GM19455 (cell line): Measurements from ENCODE around the gene CDK5RAP2.
"Not testable (repeated sequence)": the region's sequence is repeated elsewhere in the genome, so short reads cannot be mapped to it uniquely, and the experiment has no call there.

Experiments
- ATAC-seq: cut with Tn5 transposase; IDR thresholded peaks from one replicate; pipeline ENCODE4 v1.9.1; 2021; ENCODE audit not compliant: unreplicated experiment

The CDK5RAP2 gene

DNA sequence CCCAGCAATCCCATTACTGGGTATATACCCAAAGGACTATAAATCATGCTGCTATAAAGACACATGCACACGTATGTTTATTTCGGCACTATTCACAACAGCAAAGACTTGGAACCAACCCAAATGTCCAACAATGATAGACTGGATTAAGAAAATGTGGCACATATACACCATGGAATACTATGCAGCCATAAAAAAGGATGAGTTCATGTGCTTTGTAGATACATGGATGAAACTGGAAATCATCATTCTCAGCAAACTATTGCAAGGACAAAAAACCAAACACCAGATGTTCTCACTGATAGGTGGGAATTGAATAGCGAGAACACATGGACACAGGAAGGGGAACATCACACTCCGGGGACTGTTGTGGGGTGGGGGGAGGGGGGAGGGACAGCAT lies 64.0 kb downstream of the CDK5RAP2 start:
- not testable (repeated sequence) for ATAC-seq

DNA sequence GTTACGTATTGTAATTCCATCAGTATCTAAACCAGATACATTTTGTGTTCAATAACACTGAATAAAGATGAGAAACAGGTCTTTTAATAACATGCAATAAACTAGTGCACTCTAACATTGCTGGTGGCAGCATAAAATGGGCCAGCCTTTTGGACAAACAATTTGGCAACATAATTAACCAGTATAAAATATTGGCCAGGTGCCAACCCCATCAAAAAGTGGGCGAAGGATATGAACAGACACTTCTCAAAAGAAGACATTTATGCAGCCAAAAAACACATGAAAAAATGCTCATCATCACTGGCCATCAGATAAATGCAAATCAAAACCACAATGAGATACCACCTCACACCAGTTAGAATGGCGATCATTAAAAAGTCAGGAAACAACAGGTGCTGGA lies 64.5 kb downstream of the CDK5RAP2 start:
- not testable (repeated sequence) for ATAC-seq

DNA sequence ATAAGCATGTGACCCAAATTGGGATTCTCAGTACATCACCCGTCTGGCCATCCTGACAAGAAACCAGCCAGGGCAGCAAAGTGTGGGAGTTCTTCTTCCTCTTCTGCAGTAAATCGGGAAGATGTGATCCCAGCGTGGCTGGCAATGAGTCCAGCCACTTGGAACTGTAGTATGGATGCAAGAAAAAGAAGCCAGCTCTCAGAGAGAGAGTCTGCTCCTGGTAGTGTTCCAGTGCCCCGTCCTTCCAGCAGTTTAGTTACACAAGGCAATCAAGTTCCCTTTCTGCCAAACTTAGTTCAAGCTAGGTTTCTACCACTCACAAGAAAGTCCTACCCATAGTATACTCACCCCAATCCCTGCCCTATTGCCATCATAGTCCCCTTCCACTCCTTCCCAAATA lies 65.6 kb downstream of the CDK5RAP2 start:
- ATAC-seq, result no peak

DNA sequence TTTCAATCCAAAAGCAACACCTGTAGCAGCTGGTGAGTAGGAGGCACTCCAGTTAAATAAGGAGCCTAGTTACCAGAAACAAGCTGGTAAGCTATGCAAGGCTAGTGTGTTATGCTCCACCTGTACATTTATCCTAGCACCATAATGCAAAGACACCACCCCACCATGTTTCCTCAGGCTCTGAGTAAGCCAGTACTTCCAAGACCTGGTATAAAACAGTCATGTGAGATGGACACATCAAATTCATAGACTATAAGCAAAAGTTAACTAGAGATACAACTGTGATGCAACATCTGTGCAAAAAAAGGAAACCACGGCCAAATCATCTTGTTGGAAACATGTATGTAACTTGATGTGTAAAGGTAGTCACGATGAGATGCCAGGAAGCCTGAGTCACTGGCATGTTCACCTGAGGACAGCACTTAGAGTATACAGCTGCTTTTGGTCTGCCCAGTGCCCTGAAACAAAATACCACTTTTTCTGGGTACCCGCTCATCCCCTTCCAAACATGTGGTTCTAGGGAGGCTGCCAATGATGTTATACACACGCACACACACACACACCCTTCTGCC lies 66.1 kb downstream of the CDK5RAP2 start:
- no peak for ATAC-seq

DNA sequence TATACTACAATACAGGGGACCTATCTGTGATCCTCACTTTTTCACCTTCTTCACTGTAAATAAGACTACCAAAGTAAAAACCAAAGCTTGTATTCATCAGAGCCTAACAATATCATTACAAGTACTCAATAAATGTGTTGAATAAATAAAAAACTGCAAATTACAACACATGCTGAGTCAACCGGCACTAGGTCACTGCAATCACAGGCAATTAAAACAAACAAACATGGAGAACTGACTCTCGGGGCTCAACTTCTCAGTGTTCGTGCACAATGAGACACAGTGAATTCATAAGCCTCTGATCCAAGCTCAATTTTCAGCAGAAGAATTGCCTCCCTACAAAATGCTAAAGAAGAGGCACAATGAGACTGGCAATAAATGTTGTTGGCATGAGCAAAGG lies 69.2 kb downstream of the CDK5RAP2 start:
- no peak for ATAC-seq

DNA sequence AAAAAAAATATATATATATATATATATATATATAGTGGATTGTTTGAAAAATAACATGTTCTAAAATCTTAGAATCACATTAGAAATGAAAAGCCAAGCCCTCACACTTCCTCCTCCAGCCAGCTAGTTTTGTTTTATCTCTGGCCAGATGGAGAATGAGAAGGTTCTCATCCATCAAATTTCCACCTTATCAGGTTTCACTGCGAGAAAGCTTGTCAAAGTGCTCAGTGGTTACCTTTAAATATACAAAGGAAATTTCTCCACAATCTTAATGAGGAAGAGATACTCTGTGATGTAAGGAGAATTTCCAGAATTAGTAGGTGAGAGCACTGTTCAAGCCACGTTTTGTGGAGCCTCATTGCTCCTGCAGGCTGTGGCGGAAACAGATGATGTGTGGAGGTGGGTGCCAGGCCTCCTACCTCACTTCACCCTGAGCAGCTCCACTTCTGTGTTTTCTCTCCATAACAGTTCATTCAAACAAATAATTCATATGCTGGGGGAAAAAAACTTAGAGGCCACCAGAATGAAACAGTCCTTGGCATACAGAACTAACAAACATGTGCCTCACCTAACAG lies 71.9 kb downstream of the CDK5RAP2 start:
- no peak for ATAC-seq

DNA sequence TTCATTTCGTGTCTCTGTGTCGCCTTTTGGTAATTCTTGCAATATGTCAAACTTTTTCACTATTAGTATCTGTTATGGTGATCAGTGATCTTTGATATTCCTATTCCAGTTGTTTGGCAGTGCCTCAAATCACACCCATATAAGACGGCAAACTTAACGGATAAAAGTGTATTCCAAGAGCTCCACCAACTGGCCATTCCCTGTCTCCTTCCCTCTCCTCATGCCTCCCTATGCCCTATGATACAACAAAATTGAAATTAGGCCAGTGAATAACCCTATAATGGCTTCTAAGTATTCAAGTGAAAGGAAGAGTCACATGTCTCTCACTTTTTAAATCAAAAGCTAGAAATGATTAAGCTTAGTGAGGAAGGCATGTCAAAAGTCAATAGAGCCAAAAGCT lies 74.8 kb downstream of the CDK5RAP2 start:
- ATAC-seq, result no peak

DNA sequence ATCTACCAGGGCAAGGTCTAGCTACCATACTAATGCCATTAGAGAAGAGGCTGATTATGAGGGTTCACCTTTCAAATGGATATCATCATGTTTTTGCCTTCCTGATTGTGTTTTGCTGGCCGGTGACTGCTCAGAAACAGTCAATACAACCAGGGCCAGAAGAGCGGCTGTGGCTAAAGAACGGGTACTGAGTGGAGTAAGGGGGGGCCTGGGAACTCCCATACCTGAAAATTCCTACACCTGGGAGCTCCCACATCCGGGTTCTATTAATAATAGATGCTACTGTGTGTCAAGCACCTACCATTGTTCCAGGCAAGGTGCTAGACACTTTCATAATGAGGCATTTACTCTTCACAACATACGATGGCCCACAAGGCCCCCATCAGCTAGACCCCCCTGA lies 79.2 kb downstream of the CDK5RAP2 start:
- no peak for ATAC-seq

DNA sequence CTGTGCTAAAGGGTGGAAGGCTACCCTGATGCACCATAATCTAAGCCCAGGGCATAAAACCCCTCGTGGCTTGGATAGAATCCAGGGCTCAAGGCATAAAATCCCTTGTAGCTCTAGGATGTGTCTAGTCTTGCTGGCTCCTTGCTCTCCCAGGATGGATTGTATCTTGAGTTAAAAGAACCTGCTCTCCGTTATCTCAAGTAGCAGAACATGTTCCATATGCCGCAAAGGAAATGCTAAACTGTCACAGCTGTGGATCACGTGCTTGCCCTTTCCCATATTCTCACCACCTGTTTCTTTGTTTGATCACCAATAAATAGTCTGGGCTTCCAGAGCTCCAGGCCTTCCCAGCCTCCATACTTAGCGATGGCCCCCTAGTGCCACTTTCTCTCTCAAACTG lies 82.1 kb downstream of the CDK5RAP2 start:
- ATAC-seq, result not testable (repeated sequence)

DNA sequence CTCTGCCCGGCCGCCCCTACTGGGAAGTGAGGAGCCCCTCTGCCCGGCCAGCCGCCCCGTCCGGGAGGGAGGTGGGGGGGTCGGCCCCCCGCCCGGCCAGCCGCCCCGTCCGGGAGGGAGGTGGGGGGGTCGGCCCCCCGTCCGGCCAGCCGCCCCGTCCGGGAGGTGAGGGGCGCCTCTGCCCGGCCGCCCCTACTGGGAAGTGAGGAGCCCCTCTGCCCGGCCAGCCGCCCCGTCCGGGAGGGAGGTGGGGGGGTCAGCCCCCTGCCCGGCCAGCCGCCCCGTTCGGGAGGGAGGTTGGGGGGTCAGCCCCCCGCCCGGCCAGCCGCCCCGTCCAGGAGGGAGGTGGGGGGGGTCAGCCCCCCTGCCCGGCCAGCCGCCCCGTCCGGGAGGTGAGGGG lies 83.5 kb downstream of the CDK5RAP2 start:
- ATAC-seq, result not testable (repeated sequence)

DNA sequence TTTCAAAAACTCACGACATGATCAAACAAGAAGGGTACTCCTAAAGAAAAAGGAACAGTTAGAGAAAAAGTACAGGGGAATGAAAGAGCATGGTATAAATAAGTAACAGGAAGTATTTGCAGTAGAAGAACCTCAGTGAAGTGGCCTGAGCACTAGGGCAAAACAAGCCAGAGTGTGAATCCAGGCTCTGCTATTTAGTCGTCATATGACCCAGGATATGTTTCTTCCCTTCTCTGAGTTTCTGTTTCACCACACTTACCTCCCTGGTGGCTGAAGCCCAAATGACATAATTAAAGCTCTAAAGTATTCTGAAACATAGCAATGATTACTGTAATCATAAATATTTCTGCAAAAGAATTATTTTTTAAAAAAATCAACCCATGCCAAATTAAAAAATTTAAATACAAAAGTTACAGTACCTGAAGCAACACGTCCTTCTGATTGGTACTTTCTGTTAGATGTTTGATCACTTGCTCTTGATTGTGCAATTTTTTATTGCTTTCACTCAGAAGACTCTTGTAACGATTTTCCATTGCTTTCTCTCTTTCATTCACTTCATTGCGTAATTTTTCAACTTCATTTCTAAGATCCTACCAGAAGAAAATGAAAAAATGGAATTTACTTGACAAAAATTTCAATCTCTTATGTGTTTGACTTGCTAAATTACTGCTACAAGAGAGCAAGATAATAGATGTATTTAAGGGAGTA lies 88.9 kb downstream of the CDK5RAP2 start:
- peak; percentile 94 for ATAC-seq

DNA sequence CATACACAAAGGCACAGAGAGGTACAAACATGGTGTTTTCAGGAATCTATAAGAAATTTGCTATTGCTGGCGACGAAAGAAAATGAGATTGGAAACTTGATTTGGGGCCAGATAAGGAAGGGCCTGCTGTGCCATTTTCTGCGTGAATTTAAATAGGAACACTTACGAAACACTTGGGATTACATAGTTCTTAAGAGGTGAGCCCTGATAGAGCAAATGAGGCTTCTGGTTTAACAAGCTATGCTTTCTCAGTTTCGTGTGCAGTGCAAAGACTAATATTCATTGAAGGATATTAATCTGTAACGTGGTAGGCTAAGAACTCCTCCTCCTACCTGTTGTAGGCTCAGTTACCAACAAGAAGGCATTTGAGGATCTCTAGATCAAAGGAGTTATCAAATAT lies 93.1 kb downstream of the CDK5RAP2 start:
- ATAC-seq, result no peak

DNA sequence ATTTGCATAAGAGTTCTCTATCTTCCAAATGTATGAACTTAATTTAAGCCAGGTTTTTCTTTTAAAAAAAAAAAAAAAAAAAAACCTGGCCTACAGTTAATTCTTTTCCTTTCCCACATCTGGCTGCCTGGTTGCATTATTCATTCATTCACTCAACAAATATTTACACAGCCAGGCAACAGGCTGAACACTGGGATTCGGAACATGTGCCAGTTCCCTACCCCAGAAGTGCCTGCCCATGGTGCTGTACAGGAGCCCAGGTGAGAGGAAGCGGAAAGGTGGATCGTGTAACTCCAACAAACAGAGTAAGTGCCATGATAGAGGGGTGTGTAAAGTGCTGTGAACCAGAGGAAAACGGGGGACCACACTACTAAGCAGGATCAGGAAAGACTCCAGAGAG lies 93.6 kb downstream of the CDK5RAP2 start:
- ATAC-seq, result no peak

DNA sequence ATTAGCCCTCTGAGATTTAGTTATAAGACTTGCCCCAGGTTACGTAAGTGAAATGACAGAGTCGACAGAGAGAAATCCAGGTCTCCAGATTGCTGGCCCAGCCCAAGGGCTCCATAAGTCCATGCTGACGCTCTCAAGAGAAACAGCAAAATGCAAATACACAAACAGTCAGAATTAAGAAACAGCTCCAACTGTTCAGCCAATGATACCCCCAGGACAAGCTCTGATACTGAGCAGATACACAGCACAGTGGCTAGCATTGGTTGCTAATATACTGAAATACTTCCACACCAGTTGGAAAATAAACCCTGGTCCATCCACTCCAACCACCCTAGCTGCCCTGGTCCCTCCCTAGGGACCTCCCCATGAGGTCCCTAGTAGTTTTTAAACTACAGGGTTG lies 94.2 kb downstream of the CDK5RAP2 start:
- no peak for ATAC-seq

DNA sequence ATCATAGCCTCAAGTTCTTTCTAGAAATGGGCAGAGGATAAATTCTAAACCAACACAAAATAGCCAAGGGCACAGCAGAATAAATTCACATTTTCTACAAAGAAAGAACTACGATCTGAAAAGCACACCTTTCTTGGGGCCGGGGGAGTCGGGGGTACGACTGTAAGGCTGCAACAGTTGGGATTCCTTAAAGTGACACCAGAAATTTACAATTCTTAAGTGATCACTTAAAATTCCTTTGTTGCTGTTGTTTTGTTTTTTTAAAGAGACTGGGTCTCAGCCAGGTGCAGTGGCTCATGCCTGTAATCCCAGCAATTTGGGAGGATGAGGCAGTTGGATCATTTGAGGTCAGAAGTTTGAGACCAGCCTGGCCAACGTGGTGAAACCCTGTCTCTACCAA lies 95.8 kb downstream of the CDK5RAP2 start:
- ATAC-seq, result no peak

DNA sequence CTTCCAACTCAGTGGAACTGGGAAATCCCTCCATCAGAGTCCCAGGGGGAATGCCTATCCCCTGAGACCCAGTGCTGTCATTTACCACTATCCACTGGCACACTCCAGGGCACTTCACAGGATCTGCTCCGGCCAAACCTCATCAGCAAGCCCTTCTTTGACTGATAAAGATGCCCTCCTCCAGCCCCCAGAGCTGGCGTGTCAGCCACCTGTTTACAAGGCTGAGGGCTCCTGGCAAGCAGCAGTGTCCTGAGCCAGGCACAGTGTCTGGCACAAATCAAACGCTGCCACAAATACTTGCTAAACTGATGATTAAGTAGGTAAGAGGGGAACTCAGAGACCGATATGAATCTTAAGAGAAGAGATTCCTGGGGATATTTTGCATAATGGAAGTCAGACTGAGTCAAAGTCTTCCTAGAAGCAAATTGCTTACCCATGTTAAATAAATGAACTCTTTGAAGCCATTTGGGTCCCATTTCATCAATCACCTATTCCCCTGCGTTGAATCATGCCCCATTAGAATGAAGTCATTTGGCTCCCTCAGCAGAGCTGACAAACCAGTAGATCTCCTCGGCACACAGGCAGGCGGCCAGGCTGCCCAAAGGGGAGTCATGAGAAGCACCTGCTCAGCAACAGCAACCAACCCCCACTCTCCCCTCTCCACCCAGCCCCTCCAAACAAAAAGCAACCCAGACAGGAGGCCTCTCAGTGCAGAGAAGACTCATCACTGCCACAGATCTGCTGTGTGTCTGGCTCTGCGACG lies 97.4 kb downstream of the CDK5RAP2 start:
- no peak for ATAC-seq

DNA sequence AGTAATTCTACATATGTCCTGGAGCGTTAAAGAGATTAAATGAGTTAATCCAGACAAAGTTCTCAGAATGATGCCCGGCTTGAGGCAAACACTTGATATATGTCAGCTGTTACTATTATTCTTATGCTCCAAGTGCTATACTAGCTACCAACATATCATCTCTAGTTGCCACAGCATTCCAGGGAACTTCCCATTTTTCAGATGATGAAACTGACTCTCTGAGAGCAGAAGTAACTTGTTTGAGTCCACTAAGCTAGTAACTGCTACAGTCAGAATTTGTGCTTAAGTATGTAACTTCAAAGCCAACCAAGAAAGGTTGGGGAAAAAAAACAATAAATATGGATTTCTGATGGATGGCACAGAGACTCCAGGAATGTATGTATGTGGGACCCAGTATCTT lies 98.1 kb downstream of the CDK5RAP2 start:
- no peak for ATAC-seq

DNA sequence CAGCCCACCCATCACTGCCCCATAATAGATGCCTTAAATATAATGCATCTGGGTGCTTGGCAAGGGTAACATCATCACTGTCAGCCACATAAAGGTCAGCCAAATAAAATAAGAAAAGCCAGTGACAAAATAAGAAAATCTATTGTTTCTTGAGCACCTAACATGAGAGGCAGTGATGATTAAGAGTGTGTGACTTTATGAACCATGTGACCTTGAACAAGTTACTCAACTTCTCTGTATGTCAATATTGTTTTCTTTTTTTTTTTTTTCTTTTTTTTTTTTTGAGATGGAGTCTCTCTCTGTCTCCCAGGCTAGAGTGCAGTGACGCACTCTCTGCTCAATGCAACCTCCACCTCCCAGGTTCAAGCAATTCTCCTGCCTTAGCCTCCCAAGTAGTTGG lies 98.7 kb downstream of the CDK5RAP2 start:
- no peak for ATAC-seq

DNA sequence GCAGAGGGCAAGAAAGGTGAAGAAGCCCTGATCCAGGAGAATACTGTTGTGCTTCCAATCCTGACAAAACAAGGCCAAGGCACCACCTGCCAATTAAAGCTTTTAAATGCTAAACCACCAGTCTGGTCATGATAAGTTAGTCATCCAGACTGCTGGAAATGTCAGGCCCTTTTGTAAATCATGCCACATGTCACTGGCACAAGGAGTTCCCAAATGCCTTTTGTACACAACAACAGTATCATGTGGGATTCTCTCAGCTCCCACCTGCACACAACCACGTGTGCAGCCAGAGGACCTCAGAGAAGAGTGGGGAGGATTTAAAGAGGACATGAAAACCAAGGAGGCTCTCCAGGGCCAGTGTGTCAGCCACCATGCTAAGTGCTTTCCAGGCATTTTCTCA lies 99.3 kb downstream of the CDK5RAP2 start:
- ATAC-seq, result no peak

DNA sequence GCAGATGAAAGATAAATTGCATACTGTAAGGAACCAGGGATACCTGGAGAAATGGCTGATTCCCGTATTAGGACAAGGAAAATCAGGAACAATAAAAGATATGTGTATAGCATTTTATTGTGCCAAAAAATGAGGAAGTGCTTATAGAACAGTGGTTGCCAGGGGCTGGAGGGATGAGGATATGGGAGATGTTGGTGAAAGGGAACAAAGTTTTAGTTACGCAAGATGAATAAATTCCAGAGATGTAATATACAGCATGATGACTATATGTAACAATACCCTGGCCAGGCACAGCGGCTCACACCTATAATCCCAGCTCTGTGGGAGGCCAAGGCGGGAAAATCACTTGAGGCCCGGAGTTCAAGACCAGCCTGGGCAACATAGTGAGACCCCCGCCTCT lies 101.8 kb downstream of the CDK5RAP2 start:
- ATAC-seq, result no peak

DNA sequence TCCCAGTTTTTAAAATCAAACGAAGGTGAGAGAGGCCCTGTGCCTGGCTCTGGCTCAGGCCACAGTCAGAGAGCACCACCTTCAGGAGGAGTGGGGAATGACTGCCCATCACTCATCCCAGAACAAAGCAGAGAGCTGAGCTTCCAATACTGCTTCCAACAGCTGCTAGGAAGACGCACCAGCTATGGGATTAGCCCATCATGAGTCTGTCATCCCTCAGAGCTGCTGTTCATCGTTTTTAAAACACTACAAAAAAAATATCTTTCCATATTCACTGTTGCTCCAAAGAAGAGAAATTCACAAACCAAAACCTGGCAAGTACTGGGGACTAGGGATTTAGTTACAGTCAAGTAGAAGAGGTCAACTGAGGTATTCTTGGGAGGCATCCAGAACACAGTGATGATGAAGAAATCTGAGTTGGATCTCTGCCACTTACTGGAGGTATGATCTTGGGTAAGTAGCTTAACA lies 102.4 kb downstream of the CDK5RAP2 start:
- ATAC-seq, result no peak

DNA sequence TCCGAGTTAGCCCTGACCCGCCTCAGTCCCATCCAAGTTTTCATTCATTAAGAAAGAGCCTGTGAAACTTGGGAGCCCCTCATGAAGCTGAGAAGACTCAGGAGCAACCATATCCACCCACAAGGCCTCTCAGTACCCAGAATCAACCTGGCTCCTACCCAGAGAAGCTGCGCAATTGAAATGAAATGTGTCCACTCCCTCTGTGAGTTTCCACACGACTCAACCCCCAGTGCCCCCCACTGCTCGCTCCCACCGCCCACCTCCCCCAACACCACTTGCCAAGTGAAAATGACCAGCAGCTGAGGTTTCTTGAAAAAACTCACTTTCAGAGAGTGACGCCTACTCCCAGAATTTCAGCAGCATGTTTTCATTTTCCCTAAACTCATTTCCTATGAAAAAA lies 104.6 kb downstream of the CDK5RAP2 start:
- no peak for ATAC-seq
